Skeletal muscle tissue (tissue), 4 donors: Measurements from ENCODE around the gene GYPB. TPM values are rescaled to one million over a fixed set of nuclear protein-coding genes. Genes with fewer than 3 reads are reported as not detected.
"Not testable (repeated sequence)": the region's sequence is repeated elsewhere in the genome, so short reads cannot be mapped to it uniquely, and the experiment has no call there.

ENCODE experiments used
- H3K27ac ChIP-seq: one replicate; pipeline ENCODE4 v1.7.0; 2013; ENCODE audit warnings: mild to moderate bottlenecking, low read depth, low read length, inconsistent platforms
- H3K27me3 ChIP-seq, 3 donors: one replicate each; pipeline ENCODE4 v1.7.0; 2013; ENCODE audit warnings: low read length in 3 of 3; ENCODE audit not compliant: control insufficient read depth in 3 of 3, insufficient read depth in 3 of 3
- H3K36me3 ChIP-seq, 3 donors: one replicate each; pipeline ENCODE4 v1.7.0; 2013; ENCODE audit warnings: low read length in 3 of 3; ENCODE audit not compliant: control insufficient read depth in 3 of 3, insufficient read depth in 3 of 3
- H3K4me1 ChIP-seq, 3 donors: one replicate each; pipeline ENCODE4 v1.7.0; 2013; ENCODE audit warnings: low read length in 3 of 3, mild to moderate bottlenecking in 3 of 3; ENCODE audit not compliant: control insufficient read depth in 3 of 3, insufficient read depth in 3 of 3
- H3K4me3 ChIP-seq, 3 donors: one replicate each; pipeline ENCODE4 v1.7.0; 2013; ENCODE audit warnings: low read length in 3 of 3
- H3K9ac ChIP-seq, 3 donors: one replicate each; pipeline ENCODE4 v1.7.0; 2013; ENCODE audit warnings: low read length in 3 of 3, mild to moderate bottlenecking in 3 of 3, moderate library complexity in 2 of 3, low read depth in 1 of 3
- H3K9me3 ChIP-seq, 3 donors: one replicate each; pipeline ENCODE4 v1.7.0; 2013; ENCODE audit warnings: low read length in 3 of 3; ENCODE audit not compliant: control insufficient read depth in 3 of 3
- total RNA-seq: library from RNA; depleted of rRNA; stranded (reverse); fragments of >200 nt; gene quantifications from one replicate; pipeline ENCODE4 v1.2.3, GENCODE V29; 2014
- donor health status: Osteomylitis.

GYPB gene
- total RNA-seq, 1 donor from 2014 or later: 30.3 TPM

GRCh38 chr4:143947493-143947892 is 71.7 kb downstream of the GYPB start:
- H3K27me3 ChIP-seq, H3K27ac ChIP-seq, H3K9me3 ChIP-seq, H3K4me3 ChIP-seq, H3K4me1 ChIP-seq, H3K36me3 ChIP-seq, H3K9ac ChIP-seq: not testable (repeated sequence)

Other genes starting within 250 kb of the GYPB start
- 2.1 TPM for gene GYPE, start 113.8 kb downstream of the GYPB start, total RNA-seq
- 14.1 TPM for gene GYPA, start 121.3 kb upstream of the GYPB start, total RNA-seq